Measurements from ENCODE around the gene TUBB. TPM values are rescaled to one million over a fixed set of nuclear protein-coding genes. Genes with fewer than 3 reads are reported as not detected.
"Not testable (repeated sequence)": the region's sequence is repeated elsewhere in the genome, so short reads cannot be mapped to it uniquely, and the experiment has no call there.

TUBB gene
- total and polyA plus RNA-seq, 12 donors: 144 to 440 (median 189) TPM

DNA sequence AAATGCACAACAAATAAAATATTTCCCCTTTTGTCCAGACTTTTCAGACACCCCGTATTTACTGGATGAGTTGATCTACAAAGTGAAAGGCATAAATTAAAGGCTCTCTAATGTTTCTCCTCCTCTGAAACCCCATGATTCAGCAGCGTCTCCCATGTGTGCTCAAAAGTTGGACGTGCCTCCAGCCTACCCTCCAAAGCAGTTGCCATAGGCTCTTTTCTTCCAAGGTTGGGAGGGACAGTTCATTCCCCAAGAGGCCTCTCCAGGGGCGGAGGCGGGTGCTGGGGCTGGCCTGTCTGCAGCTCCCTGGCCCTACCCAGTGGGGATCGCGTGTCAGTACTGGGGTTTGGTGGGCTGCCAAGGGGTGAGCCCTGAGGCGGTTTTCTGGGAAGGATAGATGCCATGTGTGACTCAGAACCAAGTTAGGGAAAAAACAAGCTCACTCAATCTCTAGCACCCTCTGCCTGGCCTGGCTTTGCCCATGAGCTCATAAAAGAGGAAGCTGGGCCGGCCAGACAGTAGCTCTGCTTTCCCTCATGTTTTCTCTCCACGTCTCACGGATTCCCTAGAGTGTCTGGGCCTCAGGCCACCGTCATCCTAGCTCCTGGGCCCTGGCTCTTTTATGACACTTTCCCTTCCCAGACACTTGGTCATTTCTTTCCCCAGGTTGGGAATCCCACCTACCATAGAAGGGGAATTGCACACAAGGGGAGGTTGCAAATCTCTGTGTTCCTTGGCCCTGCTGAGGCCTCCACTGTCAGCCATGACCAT, 32.2 kb downstream of the TUBB start:
- DNase-seq (peak; percentile 88 to 95), ATAC-seq (peak; percentile 91 to 96 (median 94))
- TF ChIP-seq, protein P1, sequence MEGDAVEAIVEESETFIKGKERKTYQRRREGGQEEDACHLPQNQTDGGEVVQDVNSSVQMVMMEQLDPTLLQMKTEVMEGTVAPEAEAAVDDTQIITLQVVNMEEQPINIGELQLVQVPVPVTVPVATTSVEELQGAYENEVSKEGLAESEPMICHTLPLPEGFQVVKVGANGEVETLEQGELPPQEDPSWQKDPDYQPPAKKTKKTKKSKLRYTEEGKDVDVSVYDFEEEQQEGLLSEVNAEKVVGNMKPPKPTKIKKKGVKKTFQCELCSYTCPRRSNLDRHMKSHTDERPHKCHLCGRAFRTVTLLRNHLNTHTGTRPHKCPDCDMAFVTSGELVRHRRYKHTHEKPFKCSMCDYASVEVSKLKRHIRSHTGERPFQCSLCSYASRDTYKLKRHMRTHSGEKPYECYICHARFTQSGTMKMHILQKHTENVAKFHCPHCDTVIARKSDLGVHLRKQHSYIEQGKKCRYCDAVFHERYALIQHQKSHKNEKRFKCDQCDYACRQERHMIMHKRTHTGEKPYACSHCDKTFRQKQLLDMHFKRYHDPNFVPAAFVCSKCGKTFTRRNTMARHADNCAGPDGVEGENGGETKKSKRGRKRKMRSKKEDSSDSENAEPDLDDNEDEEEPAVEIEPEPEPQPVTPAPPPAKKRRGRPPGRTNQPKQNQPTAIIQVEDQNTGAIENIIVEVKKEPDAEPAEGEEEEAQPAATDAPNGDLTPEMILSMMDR (IDR thresholded peaks at IDR 0.05): peak in 3 of 9 donors; percentile 11 to 29 (median 21)
- Histone ChIP-seq H3K4me3 (no peak overlapping the region), H3K4me1 (peaks cover 8 to 65% (median 41%) of the 10 kb centered on the region in 9 donors), H3K27me3 (no peaks in the 10 kb centered on the region), H3K36me3 (no peaks in the 10 kb centered on the region), H3K9me3 (no peaks in the 10 kb centered on the region), H3K27ac (peak overlapping the region; percentile 82 to 99 (median 94))
- intact Hi-C loops (cut with DNase I): loop anchor here in 1 of 10 donors (2.0 kb wide), 1 partner anchor 28 kb away; no protein-coding TSS in a partner anchor
- 31% methylated on average over 12 of the region's 12 CpGs for WGBS, 2 donors

DNA sequence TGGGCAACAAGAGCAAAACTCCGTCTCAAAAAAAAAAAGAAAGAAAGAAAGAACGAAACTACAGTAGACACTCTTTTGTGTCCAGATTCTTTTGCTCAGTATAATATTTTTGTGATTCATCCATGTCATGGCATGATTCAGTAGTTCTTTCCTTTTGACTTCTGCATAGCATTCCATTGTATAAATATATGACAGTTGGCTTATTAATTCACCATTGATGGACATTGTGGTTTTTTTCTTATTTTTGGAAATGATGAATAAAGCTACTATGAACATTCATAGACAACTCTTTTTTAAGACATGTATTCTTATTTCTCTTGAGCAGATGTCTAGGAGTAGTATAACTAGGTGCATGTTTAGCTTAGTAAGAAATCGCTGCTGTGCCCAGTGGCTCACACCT, 34.5 kb downstream of the TUBB start:
- Histone ChIP-seq H3K4me1 (peaks cover 9 to 68% (median 31%) of the 10 kb centered on the region in 9 donors), H3K9me3 (no peaks in the 10 kb centered on the region), H3K36me3 (no peaks in the 10 kb centered on the region), H3K27me3 (no peaks in the 10 kb centered on the region), H3K4me3 (no peak overlapping the region), H3K27ac (peak overlapping the region in 6 of 10 donors; percentile 90 to 99 (median 96))
- ATAC-seq (no peak), DNase-seq (no peak)
- 95 to 96% methylated on average over 3 of the region's 3 CpGs for WGBS, 2 donors
- TF ChIP-seq, protein P1 (IDR thresholded peaks at IDR 0.05): no peak
- intact Hi-C loops (cut with DNase I): no loop called here

DNA sequence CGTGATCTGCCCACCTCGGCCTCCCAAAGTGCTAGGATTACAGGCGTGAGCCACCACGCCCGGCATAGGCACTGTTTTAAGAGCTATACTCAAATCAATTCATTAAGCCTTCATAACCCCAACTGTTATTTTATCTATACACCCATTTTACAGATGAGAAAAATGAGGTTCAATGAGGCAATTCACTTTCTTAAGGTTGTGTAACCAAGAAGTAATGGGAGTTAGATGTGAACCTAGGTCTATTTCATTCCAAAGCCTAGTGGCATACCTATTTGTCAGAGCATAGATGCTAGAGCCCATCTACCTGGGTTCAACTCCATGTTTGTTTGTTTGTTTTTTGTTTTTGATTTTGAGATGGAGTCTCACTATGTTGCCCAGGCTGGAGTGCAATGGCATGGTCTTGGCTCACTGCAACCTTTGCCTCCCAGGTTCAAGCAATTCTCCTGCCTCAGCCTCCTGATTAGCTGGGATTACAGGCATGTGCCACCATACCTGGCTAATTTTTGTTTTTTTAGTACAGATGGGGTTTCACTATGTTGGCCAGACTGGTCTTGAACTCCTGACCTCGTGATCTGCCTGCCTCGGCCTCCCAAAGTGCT, 36.4 kb downstream of the TUBB start:
- H3K9me3 ChIP-seq; intact Hi-C loops (cut with DNase I); H3K36me3 ChIP-seq; DNase-seq; ATAC-seq; H3K27me3 ChIP-seq; H3K4me3 ChIP-seq: not testable (repeated sequence)
- WGBS, 2 donors: 96 to 99% methylated on average over 7 of the region's 7 CpGs
- peaks cover 9 to 65% (median 27%) of the 10 kb centered on the region in 9 donors for H3K4me1 ChIP-seq
- peak overlapping the region in 5 of 10 donors; percentile 67 to 98 (median 94) for H3K27ac ChIP-seq

DNA sequence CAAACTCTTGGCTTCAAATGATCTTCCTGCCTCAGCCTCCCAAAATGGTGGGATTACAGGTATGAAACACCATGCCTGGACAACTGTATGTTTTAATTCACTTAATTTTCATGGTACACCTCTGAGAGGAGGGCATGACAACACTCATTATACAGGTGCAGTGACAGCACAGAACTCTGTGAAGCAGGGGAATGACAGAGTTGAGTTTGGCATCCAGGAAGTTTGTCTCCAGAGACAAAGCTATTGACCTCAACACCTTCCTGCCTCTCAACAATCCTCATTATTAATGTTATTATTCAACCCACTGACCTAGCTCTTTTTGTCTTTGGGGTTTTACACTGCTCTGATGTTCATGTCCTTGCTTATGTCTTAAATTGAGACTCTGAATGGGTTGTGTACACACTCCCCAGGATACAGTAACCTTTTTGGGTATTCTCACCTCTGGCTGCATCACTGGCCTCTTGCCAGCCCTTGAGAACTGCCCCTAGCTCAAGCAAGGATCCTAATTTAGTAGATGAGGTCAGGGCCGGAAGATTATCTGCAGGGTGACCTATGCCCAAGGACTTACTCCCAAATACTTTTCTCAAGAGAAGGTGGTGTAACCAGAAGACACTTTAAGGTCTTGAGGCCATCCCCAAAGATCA, 37.2 kb downstream of the TUBB start:
- DNase-seq (peak in 1 of 2 donors; percentile 72), ATAC-seq (peak; percentile 16 to 80 (median 56))
- Histone ChIP-seq H3K9me3 (no peaks in the 10 kb centered on the region), H3K4me1 (peaks cover 6 to 57% (median 20%) of the 10 kb centered on the region in 9 donors), H3K36me3 (no peaks in the 10 kb centered on the region), H3K27ac (peak overlapping the region in 9 of 10 donors; percentile 6 to 98 (median 67)), H3K4me3 (no peak overlapping the region), H3K27me3 (no peaks in the 10 kb centered on the region)
- WGBS, 2 donors: 52 to 74% methylated on average over 1 of the region's 1 CpG
- intact Hi-C loops (cut with DNase I): no loop called here
- TF ChIP-seq, protein P1 (IDR thresholded peaks at IDR 0.05): no peak

Measured in heart right ventricle (tissue), 16 donors.